HFFc6 (cell line): ENCODE data around the gene GXYLT2. TPM values are rescaled to one million over a fixed set of nuclear protein-coding genes. Genes with fewer than 3 reads are reported as not detected.
A peak's percentile ranks its signal among the peaks of the same experiment; 100 is the strongest.

Experiments used
- DNase-seq: peaks from one replicate; pipeline ENCODE4 v3.0.0-alpha.2; 2018
- H3K27ac Mint-ChIP-seq: 2 replicates; pipeline ENCODE4 v1.8.0; 2020; ENCODE audit warnings: mild to moderate bottlenecking, mixed read lengths
- H3K27me3 Mint-ChIP-seq: 2 replicates; pipeline ENCODE4 v1.8.0; 2021; ENCODE audit warnings: mild to moderate bottlenecking, moderate library complexity, mixed read lengths; ENCODE audit not compliant: insufficient read depth
- H3K36me3 Mint-ChIP-seq: 2 replicates; pipeline ENCODE4 v1.8.0; 2021; ENCODE audit warnings: low read depth, mixed read lengths
- H3K4me1 Mint-ChIP-seq: 2 replicates; pipeline ENCODE4 v1.8.0; 2020; ENCODE audit warnings: low read depth, mixed read lengths
- H3K4me3 Mint-ChIP-seq: 2 replicates; pipeline ENCODE4 v1.8.0; 2020; ENCODE audit warnings: mild to moderate bottlenecking, moderate library complexity, mixed read lengths
- H3K9me3 Mint-ChIP-seq: 2 replicates; pipeline ENCODE4 v1.8.0; 2020; ENCODE audit warnings: mild to moderate bottlenecking, mixed read lengths
- total RNA-seq, 6 experiments: library from RNA; stranded (reverse); fragmentation: NEBNext Ultra II Directional; extraction: Animal tissue kit (Norgen Biotek cat#: 25700); gene quantifications; 2 replicates in 1 of 6; 3 replicates in 5 of 6; pipeline ENCODE4 v1.2.3, GENCODE V29; 2021
- TF ChIP-seq, protein P1 (sequence below): fragments of 200-600 bp; sonication (generic); IDR thresholded peaks from 2 replicates; pipeline ENCODE4 v1.5.0; 2021; ENCODE audit warnings: antibody characterized with exemption, mild to moderate bottlenecking

Gene GXYLT2
- total RNA-seq, 6 experiments from 2014 or later: 2.0 to 4.2 (median 2.8) TPM

DNA sequence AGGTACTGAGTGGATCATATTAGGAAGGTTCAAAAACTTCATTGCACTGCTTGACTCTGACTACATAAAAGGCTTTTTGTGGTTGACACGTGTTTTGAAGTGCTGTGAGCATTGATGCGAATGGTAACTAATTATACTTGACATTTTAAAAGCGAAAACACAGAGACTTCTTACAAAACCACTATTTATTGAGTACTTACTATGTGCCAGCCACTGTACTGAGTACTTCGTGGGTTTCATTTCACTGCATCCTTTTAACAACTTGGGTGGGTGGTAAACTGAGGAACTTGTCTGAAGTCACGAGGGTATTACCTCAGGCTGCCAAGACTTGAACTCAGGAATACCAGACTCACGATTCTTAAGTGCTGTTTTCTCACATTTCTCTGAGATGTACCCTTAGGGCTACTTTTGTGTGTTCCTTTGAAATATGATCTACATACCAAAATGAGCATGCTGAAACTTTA lies 63.4 kb downstream of the GXYLT2 start:
- no peak for DNase-seq
- no peaks in the 10 kb centered on the region for H3K9me3 Mint-ChIP-seq
- no peak overlapping the region for H3K4me3 Mint-ChIP-seq
- no peaks in the 10 kb centered on the region for H3K36me3 Mint-ChIP-seq
- no peaks in the 10 kb centered on the region; the same call in 1 of the 2 replicates for H3K4me1 Mint-ChIP-seq
- H3K27ac Mint-ChIP-seq: no peak overlapping the region
- peaks cover 7% of the 10 kb centered on the region; the same call in 1 of the 2 replicates for H3K27me3 Mint-ChIP-seq
- TF ChIP-seq, protein P1, sequence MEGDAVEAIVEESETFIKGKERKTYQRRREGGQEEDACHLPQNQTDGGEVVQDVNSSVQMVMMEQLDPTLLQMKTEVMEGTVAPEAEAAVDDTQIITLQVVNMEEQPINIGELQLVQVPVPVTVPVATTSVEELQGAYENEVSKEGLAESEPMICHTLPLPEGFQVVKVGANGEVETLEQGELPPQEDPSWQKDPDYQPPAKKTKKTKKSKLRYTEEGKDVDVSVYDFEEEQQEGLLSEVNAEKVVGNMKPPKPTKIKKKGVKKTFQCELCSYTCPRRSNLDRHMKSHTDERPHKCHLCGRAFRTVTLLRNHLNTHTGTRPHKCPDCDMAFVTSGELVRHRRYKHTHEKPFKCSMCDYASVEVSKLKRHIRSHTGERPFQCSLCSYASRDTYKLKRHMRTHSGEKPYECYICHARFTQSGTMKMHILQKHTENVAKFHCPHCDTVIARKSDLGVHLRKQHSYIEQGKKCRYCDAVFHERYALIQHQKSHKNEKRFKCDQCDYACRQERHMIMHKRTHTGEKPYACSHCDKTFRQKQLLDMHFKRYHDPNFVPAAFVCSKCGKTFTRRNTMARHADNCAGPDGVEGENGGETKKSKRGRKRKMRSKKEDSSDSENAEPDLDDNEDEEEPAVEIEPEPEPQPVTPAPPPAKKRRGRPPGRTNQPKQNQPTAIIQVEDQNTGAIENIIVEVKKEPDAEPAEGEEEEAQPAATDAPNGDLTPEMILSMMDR: no peak

DNA sequence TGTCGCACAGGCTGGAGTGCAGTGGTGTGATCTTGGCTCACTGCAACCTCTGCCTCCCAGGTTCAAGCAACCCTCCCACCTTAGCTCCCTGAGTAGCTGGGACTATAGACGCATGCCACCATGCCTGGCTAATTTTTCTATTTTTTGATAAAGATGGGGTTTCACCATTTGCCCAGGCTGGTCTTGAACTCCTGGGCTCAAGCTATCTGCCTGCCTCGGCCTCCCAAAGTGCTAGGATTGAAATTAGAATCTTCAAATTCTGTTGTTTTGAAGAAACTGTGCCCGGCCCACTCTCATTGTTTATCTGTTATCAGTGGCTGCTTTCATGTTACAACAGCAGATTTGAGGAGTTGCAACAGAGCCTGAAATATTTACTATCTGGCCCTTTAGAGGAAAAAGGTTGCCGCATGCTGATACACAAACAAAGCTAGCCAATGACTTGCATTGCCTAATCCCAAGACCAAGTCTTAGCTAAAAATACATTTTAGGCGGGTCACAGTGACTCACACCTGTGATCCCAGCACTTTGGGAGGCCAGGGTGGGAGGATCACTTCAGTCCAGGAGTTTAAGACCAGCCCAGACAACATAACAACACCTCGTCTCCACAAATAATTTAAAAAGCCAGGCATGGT lies 65.6 kb downstream of the GXYLT2 start:
- H3K36me3 Mint-ChIP-seq: no peaks in the 10 kb centered on the region
- no peak for DNase-seq
- H3K4me1 Mint-ChIP-seq: no peaks in the 10 kb centered on the region
- H3K9me3 Mint-ChIP-seq: no peaks in the 10 kb centered on the region
- H3K27me3 Mint-ChIP-seq: peaks cover 7% of the 10 kb centered on the region; the same call in 1 of the 2 replicates
- TF ChIP-seq, protein P1: no peak
- no peak overlapping the region for H3K4me3 Mint-ChIP-seq
- H3K27ac Mint-ChIP-seq: no peak overlapping the region

DNA sequence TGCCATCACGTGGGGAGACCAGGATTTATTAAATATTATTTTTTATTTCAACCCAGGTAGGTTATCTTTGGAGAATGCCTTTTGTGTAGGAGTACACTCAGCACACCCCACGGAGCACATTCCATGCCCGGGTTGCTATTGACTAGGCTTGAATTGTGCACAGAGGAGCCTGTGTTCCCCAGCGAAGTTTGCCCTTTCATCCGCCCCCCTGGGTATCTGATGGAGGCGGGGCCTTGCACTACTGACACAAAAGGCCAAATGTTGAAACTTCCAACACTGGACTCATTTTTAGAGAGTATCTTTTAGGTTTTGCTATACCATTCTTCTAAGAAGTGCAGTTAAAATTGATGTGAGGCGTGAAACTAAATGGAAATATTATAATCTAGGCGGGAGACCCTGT lies 69.5 kb downstream of the GXYLT2 start:
- Mint-ChIP-seq H3K27ac (no peak overlapping the region), H3K9me3 (no peaks in the 10 kb centered on the region), H3K4me1 (peaks cover 11% of the 10 kb centered on the region; the same call in 1 of the 2 replicates), H3K4me3 (no peak overlapping the region), H3K27me3 (peaks cover 5% of the 10 kb centered on the region), H3K36me3 (no peaks in the 10 kb centered on the region)
- TF ChIP-seq, protein P1: no peak
- no peak for DNase-seq

DNA sequence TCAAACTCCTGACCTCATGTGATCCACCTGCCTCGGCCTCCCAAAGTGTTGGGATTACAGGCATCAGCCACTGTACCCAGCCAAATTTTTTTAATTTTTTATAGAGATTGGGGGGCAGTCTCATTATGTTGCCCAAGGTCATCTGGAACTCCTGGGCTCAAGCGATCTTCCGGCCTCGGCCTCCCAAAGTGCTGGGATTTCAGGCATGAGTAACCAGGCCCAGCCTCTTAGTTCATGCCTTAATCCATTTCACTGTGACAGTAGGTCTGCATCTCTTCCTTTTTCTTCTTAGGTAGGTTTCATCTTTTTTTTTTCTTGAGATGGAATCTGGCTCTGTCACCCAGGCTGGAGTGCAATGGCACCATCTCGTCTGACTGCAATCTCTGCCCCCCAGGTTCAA lies 71.5 kb downstream of the GXYLT2 start:
- H3K27me3 Mint-ChIP-seq: peaks cover 5% of the 10 kb centered on the region
- peaks cover 11% of the 10 kb centered on the region; the same call in 1 of the 2 replicates for H3K4me1 Mint-ChIP-seq
- DNase-seq: no peak
- no peaks in the 10 kb centered on the region for H3K9me3 Mint-ChIP-seq
- H3K4me3 Mint-ChIP-seq: no peak overlapping the region
- TF ChIP-seq, protein P1: no peak
- no peaks in the 10 kb centered on the region for H3K36me3 Mint-ChIP-seq
- no peak overlapping the region for H3K27ac Mint-ChIP-seq

DNA sequence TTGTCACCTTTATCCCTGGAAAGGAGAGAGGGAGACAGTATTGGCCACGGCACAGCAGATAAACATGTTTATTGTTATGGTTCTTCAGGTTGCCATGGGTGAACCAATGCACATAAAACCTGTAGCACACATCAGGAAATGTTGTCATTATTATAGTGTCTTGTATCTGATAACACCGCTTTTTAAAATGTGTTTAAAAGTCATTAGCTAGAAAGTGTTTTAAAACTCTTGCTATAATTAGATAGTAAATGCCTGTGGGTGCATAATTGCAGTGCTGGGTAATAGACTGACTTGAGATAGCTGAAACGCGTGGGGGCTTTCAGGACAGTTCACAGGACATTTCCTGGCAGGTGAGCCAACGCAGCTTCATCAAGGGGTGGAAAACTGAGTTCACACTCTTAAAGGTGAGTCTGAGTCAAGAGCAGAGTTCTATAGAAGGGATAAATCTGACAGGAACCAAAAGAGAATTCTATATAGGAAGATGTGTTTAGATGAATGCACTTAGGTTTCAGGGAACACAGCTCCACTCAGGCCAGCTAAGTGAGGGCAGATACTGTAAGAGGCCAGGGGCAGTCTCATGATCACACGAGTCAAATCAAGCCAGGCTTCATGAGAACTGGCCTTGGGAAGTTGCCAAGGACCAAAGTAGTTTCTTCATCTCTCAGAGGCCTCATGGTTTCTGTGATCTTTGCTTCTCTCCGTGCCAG lies 73.1 kb downstream of the GXYLT2 start:
- TF ChIP-seq, protein P1: no peak
- H3K9me3 Mint-ChIP-seq: no peaks in the 10 kb centered on the region
- H3K27ac Mint-ChIP-seq: no peak overlapping the region
- peaks cover 11% of the 10 kb centered on the region; the same call in 1 of the 2 replicates for H3K4me1 Mint-ChIP-seq
- no peaks in the 10 kb centered on the region for H3K36me3 Mint-ChIP-seq
- H3K4me3 Mint-ChIP-seq: no peak overlapping the region
- H3K27me3 Mint-ChIP-seq: peaks cover 5% of the 10 kb centered on the region
- peak; percentile 61 for DNase-seq
